Putamen (tissue), 1 donor: ENCODE results near the gene ATG10.
"Not testable (repeated sequence)": the region's sequence is repeated elsewhere in the genome, so short reads cannot be mapped to it uniquely, and the experiment has no call there.

Experiments used
- DNase-seq: peaks from one replicate; pipeline ENCODE4 v3.0.0-alpha.2; 2016; ENCODE audit warnings: low spot score

Gene ATG10

DNA sequence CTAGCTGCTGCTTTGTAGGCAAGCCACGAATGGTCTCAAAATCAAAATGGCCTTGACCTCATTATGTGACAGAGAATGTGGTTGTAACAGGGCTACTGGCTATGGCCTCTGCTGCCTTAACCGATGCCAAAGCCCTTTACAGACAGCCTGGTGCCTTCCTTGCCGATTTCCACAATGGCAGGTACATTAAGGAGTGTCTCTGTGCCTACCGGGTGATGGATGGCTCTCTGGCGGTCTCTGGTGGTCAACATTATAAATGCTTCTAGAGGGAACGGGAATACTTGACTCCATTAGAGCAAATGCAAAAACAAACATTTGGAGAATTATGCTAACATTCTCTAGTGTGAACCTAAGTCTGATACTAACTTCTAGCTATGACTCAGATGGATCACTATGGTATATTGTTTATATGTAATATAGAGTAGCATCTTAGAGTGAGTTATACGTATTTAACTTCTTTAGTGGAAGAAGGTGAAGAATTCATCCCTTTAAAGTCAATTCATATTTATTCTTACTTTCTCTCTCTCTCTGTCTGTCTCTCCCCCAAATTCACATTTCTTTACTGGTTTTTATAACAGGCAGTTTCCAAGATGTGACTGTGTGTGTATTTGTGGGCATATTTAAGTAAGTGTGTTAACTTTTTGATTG lies 253.8 kb downstream of the ATG10 start:
- peak; percentile 71 for DNase-seq

DNA sequence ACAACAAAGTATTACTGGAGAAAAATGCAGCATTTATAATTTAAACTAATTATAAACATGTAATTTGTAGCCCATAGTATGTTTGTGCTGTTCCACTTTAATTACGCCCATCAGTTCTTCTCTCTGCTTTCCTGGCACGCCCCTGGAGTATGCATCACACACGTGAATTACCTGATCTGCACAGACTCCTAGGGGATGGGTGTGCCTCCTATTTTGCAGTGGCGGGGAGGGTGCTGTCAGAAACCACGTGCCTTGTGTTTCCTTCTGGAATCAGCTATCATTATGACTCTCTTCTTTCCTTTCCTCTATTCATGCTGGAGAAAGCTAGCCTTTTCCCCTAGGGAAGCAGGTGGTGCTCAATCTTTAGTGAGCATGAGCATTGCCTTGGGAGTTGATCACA lies 263.1 kb downstream of the ATG10 start:
- no peak for DNase-seq

DNA sequence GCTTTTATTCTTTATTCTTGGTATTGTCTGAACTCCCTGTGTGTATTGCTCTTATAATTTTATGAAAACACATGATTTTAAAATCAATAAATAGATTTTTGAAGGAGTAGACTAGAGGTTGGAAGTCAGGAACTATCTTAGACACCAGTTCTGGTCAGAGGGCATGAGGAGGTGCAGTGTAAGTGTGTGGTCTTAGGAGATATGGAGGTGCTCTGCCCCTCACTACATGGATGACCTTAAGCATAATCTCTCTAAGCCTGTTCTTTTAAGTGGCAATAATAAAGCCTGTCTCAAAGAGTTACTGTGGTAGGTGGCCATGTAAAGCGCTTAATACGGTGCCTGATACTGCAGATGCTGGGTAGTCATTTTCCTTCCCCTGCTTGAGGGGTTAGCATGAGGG lies 272.3 kb downstream of the ATG10 start:
- no peak for DNase-seq

DNA sequence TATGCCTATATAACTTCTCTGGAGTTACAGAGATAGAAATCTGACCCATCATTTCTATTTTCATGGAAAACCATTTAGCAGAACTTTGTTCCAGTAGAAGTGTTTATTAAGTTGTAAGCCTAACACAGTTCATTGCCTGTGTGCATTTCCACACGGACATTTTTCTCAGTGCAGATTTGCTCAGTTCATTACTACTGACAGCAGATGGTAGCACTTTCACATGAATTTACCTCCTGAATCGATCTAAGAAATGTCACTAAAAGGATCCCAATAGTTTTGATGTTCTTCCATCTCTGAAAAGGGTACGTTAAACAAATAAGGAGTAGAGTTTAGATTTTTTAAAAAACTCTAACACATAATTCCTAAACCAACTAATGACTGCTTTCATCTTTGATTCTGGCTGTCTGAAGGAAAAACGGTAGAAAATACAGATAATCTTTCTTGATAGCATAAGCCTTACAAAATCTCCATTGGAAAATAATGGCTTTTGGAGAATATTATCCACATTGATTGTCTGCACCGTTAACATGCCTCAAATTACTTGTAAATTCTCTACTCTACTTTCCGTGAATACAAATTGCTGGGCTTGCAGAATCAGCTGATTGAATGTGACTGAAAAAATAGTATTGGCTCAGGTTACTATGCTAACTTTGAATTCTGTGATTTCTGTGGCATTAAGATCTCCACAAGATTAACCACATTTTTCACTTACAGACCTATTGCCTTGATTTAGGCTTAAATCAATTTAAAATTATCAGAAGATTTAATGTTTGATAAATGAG lies 273.2 kb downstream of the ATG10 start:
- peak; percentile 15 for DNase-seq

DNA sequence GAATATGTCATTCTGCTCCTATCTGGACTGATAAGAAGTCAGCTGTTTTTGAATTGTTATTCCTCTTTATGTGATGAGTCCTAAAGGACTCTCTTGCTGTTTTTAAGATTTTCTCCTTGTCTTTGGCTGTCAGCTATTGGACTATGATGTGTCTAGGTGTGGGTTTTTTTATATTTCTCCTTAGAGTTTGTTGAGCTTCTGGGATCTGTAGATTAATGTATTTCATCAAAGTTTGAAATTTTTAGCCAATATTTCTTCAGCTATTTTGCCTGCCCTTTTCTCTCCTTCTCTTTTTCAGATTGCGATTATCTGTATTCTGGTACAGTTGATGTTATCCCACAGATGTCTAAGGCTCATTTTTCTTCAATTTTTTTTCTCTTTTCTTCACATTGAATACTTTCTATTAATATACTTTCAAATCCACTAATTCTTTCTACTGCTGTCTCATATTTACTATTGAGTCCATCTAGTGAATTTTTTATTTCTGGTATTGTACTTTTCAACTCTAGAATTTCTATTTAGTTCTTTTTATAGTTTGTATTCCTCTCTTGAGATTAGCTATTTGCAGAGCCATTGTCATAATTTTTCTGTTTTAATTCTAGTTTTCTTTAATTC lies 275.2 kb downstream of the ATG10 start:
- DNase-seq, result no peak

DNA sequence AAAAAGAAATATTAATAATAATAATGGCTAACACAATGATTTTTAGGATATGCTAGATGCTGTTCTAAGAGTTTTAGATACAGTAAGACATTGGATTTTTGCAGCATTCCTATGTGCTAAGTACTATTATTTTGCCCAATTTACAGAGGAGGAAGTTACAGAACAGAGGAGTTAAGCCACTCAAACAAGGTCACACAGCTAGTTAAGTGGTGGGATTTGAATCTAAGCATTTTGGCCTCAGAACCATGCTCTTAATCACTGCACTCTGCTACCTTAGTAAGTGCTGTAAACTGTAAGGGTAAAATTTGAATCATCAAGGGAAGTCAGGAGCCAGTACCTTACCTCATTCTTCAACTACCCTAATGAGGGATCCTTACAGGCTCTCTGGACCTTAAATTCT lies 280.9 kb downstream of the ATG10 start:
- DNase-seq, result no peak

DNA sequence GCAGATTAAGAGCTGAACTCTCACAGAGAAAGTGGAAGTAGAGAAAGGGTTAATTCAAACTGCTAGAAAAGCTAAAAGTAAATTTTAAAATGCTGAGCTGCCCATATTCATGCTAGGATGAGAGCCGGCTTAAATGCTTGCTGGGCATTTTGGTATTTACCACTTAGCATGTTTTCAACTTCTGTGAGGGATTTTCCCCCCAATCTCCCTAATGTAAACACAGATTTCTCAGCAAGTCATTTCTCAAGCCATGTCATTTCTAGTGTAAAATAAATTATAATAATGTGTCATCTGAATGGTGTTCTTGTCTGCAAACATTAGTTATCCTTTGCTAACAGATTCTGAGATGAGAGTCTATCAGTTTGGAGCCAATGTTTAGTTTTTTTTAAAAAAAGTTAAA lies 284.0 kb downstream of the ATG10 start:
- DNase-seq, result no peak

DNA sequence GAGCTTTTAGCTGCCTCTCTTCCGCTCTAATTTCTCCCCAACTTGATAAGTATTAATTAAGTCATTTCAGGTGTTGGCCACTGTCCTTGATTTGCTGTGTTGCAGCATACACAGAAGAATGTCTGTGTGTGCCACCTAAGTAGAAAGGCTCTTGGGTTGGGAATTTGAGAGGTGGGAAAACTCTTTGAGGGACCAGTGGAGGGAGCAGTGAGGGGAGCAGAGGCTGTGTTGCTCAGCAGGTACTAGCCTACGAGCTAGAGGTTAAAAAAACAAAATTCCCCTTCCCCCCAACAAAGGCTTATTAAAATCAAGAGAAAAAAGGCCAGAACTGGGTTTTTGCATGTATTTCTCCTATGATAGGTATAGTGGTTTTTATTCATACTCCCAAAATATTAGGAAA lies 285.4 kb downstream of the ATG10 start:
- DNase-seq, result no peak

DNA sequence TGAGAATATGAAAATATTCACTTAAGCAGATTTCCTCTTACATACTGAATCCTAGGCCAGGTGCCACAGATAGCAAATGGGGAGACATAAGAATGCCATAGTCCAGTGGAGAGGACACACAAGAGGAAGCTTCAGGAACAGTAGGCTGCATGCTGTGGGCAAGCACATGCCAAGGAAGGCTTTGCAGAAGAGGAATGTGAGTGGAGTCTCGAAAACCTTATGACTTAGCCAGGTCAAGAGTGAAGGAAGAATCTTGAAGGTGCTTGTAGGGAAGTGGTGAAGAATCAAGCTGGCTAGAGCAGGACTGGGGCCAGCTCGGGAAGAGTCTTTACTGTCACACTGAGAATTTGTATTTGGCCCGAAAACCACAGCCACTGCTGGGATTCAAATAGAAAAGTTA lies 285.9 kb downstream of the ATG10 start:
- no peak for DNase-seq

DNA sequence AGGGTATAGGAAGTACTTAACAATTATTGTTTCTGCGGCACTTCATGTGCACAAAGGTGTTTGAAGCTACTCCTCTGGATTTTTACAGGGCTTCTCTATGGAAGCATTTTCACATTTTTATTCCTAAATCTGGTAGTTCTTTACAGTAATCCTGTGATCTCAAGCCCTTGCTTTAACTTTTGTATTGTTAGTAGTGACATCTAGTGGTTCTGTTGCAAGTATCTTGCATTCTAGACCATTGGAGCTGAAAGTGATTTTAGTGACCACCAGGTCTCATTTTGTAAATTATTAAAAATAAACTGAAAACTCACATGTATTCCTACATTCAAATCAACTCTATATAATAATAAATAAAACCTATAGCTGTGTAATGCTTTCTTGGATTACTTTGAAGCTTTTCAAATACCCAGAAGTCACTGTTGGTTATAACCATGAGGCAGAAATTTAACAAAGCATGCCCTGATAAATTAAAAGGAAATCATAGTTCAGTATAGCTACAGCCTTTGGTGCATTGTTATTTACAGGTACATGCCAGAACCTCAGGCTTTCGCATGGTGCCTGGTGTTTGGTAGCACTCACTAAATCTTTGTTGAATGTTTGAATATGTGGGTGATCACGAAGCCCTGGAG lies 287.5 kb downstream of the ATG10 start:
- no peak for DNase-seq

DNA sequence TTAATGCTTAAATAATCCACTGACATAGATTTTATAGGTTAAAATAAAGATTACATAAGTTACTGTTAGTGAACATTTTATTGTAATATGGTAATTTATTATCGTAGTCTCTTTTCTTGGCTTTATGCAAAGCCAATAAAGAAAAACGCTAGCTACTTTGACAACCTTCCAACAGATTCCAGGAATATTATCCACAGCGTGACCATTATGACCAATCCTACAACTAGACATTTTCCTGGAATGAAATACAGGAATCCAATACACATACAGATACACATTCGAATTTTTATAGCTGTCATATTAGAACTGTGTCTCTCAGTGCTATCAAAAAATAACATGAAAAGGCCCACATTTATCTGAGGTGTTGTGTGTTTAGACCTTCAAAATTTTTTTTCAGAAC lies 293.2 kb downstream of the ATG10 start:
- DNase-seq, result no peak

DNA sequence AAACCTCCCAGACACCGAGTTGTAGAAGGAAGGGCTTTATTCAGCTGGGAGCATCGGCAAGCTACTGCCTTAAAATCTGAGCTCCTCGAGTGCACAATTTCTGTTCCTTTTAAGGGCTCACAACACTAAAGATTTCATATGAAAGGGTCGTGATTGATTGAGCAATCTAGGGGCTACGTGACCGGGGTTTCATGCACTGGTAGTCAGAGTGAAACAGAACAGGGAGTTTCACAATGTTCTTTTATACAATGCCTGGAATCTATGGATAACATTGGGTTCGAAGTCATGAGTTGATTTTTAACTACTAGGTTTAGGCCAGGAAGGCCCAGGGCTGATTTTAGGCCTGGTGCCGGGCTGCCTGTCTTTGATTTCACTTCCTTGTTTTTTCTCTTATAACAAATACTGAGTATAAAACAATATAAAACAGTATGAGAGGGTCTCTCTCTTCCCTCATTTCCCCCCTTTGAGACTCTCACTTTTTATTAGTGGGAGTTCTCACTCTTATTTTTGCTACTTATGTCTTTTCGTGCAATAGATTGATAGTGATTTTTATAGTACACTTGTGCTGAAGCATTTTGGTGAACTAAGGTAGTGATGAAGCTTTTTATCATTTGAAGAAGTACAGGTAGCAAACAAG lies 295.6 kb downstream of the ATG10 start:
- not testable (repeated sequence) for DNase-seq

DNA sequence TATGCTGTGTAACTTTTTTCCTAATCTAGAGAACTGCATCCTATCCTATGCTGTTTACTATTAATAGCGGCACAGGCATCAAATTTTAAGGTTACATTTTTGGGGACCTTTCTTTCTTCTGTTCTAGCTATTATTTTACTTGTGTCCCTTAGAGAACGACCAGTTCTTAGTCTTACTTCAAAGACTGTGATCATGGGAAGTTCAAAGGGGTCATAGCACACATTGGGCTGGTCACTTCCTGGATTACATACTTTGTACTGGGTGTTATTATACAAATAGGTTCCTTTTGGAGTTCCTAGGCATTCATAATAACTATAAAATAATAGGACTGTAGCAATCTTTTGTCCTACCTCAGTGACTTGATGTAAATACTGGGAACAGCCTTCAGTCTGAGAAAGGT lies 297.5 kb downstream of the ATG10 start:
- DNase-seq, result not testable (repeated sequence)

DNA sequence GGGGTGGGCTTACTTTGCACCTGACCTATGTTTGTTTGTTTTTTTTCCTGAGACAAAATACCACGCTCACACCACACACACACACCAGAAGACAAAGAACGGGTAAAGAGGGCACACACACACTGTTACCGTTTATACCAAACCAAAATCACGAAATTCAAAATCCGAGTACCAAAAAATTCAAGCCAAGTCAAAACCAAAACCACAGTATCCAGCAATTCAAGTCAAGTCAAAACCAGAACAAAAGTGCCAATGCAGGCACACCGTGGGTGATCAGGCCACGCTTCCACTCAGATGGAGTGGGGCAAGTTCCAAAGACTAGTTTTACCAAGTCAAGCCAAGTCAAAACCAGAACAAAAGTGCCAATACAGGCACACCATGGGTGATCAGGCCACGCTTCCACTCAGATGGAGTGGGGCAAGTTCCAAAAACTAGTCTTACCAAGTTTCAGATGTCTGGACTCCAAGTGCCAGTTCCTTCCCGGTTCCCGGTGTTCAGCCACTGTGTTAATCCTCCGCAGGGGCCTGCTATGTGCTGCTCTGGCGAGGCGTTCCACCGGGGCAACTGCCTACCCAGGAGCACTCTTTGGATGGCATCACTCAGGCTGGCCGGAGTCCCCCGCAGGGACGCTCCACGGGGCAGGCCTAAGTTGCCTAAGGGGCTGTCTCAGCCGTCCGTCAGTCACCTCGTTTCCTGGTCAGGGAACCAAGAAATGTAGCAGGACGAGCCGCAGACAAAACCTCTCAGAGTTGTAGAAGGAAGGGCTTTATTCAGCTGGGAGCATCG lies 300.9 kb downstream of the ATG10 start:
- DNase-seq, result not testable (repeated sequence)

DNA sequence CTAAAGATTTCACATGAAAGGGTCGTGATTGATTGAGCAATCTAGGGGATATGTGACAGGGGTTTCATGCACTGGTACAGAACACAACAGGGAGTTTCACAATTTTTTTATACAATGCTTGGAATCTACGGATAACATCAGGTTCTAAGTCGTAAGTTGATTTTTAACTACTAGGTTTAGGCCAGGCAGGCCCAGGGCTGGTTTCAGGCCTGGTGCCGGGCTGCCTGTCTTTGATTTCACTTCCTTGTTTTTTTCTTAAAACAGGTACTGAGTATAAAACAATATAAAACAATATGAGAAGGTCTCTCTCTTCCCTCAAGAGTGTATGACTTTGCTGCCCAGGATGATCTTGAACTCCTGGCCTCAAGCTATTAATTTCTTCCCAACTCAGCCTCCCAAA lies 301.6 kb downstream of the ATG10 start:
- DNase-seq, result not testable (repeated sequence)

DNA sequence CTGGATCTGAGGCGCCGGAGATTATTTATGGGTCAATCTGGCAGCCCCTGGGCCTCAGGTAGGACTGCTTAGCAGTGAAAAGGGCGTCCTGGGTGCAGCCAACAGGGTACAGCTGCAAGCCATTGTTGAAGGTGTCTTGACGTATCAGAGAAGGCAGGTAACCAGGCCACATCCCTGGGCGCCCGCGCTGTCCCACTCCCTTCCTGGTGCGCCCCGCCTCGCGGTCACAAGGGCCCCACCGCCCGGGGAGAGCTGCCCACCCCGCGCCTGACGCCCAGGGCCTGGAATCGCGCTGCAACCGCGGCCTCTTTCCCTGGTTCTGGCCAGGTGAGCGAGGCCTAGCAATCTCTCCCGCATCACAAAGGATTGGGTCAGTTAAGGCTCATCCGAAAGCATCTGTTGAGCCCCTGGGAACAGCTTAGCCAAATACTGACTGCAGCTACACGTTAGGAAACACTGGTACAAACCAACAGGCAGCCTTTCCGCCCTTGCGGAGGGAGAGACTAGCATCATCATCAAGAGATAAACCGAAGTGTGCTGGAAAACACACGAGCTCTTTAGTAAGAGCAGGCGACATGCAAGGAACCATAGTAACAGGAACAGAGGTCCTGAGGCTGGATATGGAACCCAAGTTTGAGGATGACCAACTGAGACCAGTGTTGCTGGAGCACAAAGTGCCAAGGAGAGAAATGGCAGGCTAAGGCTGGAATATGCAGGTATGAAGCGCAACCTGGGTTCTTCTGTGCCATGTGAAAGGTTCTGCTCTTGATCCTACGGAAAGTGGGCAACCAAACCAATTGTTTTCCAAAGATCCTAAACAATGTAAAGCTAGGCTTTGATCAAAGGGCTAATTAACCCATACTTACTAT lies 302.8 kb downstream of the ATG10 start:
- DNase-seq, result no peak

DNA sequence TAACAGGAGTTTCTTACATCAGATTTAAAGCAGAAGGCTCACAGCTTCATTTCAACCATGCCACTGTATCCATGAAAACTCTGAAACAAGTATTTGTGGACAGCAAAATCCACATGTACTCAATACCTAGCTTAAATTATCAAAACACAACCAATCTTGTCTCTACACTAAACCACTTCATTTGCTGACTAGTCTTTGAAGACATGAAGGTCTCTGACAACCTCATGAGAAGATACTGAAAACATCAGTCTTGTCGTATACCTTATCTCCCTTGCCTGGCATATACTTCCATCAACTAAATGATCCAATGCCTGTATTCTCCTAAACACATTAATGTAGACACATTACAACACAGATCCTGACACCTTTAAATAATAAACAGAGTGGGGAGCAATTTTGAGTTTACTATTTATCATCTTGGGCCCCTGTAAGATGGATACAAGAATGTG lies 303.4 kb downstream of the ATG10 start:
- no peak for DNase-seq

DNA sequence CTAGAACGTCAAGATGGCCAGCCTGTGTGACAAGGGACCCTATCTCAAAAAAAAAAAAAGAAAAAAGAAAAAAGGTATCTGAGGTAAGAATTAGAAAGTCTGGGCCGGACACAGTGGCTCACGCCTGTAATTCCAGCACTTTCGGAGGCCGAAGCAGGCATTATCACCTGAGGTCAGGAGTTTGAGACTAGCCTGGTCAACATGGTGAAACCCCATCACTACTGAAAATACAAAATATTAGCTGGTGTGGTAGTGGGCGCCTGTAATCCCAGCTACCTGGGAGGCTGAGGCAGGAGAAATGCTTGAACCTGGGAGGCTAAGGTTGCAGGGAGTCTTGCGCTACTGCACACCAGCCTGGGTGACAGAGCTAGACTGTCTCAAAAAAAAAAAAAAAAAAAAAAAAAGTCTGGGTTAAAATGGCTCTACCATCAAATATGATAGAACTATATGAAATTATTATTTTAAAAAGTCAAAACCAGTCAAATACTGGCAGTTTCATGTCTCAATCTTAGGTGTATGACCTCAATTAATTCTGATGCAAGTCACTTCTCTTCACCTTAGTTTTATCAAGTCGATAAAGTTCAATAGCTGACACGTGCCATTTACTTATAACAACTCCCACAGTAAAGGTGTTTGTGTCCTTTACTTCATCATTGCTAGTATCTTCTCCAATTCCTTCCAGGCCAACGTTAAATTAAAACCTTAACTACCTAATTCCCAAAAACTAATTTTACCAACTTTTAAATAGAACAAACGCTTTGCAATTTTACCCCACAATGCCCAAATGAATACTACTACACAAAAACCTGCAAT lies 305.2 kb downstream of the ATG10 start:
- DNase-seq, result no peak

DNA sequence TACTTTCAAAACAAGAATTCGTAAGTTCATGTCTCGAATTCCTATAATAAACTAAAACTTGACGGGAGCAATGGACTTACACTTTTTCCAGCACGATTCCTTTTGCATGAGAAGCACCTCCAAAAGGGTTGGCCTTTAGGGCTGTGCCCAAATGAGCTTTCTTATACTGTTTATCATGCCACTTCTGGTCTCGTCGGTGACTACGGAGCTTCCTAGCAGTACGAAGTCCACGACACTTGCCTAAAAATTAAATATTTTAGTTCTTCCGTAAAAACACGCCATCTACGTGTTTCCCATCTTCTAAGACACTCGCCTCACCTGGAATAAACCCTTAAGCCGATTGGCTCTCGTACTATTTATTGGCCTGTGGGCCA lies 305.8 kb downstream of the ATG10 start:
- no peak for DNase-seq
